Panc1 (cell line): ENCODE results near the gene TWF2. TPM values are rescaled to one million over a fixed set of nuclear protein-coding genes. Genes with fewer than 3 reads are reported as not detected.

Experiments
- ATAC-seq: fragments of 200-7000 bp; cut with Tn5 transposase; 2 replicates; pipeline ENCODE4 v1.9.1; 2020; ENCODE audit warnings: mild to moderate bottlenecking, moderate library complexity
- BruUV-seq: library from RNA; stranded (reverse); fragments of 400-500 nt; replicated peaks from 2 replicates; lab custom pipeline; 2021; lab: Mats Ljungman, UMichigan
- CTCF ChIA-PET: fragments of 300-600 bp; sonication (Branson Sonifier 250); formaldehyde crosslinking; loops from one replicate; lab custom pipeline; 2022; ENCODE audit warnings: antibody characterized with exemption; lab: Charles Lee
- POLR2A ChIA-PET: fragments of 300-600 bp; sonication (Branson Sonifier 250); formaldehyde crosslinking; loops from one replicate; lab custom pipeline; 2022; ENCODE audit warnings: antibody characterized with exemption; lab: Charles Lee
- DNase-seq: peaks from one replicate; pipeline ENCODE4 v3.0.0-alpha.2; 2010; ENCODE audit warnings: low read depth, low spot score
- H3K27ac ChIP-seq: 2 replicates; pipeline ENCODE4 v1.5.1; 2011; ENCODE audit warnings: mild to moderate bottlenecking, low read length, inconsistent platforms
- H3K27me3 ChIP-seq: fragments of 200-500 bp; sonication (Bioruptor generic); 2 replicates; pipeline ENCODE4 v1.6.0; 2014; ENCODE audit warnings: low read length, inconsistent platforms; ENCODE audit not compliant: control insufficient read depth, insufficient read depth
- H3K36me3 ChIP-seq: fragments of 200-500 bp; sonication (Bioruptor generic); 2 replicates; pipeline ENCODE4 v1.5.1; 2014; ENCODE audit warnings: inconsistent platforms, mild to moderate bottlenecking, low read length, moderate library complexity; ENCODE audit not compliant: control insufficient read depth, insufficient read depth
- H3K4me1 ChIP-seq: 2 replicates; pipeline ENCODE4 v1.5.1; 2011; ENCODE audit warnings: inconsistent platforms, mild to moderate bottlenecking, low read length, moderate library complexity; ENCODE audit not compliant: control insufficient read depth, insufficient read depth
- H3K4me3 ChIP-seq, 2 experiments: 2 replicates each; pipeline ENCODE4 v1.5.1; 2011 to 2012; ENCODE audit warnings: low read depth in 2 of 2, low read length in 2 of 2, mild to moderate bottlenecking in 2 of 2, inconsistent platforms in 1 of 2, moderate library complexity in 1 of 2
- H3K9me3 ChIP-seq: fragments of 200-500 bp; sonication (Bioruptor generic); 2 replicates; pipeline ENCODE4 v1.5.1; 2014; ENCODE audit warnings: low read depth, mild to moderate bottlenecking, inconsistent platforms, low read length, moderate library complexity; ENCODE audit not compliant: control insufficient read depth, insufficient read depth
- CTCF ChIP-seq: fragments of 450-650 bp; IDR thresholded peaks from 2 replicates; pipeline ENCODE4 v1.5.1; 2017; ENCODE audit warnings: mild to moderate bottlenecking
- POLR2AphosphoS5 ChIP-seq: IDR thresholded peaks from 2 replicates; pipeline ENCODE4 v1.6.1; 2012; ENCODE audit warnings: mild to moderate bottlenecking, low read depth, low read length, moderate library complexity
- REST ChIP-seq, 2 experiments: IDR thresholded peaks; 2 replicates each; pipeline ENCODE4 v1.6.1; 2011 to 2012; ENCODE audit warnings: low read depth in 2 of 2, control low read depth in 1 of 2, low read length in 1 of 2, mild to moderate bottlenecking in 1 of 2, moderate library complexity in 1 of 2; ENCODE audit not compliant: insufficient read depth in 1 of 2
- SIN3A ChIP-seq: IDR thresholded peaks from 2 replicates; pipeline ENCODE4 v1.6.1; 2012; ENCODE audit warnings: low read depth, mild to moderate bottlenecking, low read length, moderate library complexity, borderline replicate concordance; ENCODE audit not compliant: insufficient read depth
- TCF7L2 ChIP-seq: IDR thresholded peaks from 2 replicates; pipeline ENCODE4 v1.6.1; 2011; ENCODE audit warnings: mild to moderate bottlenecking, low read depth, low read length, inconsistent platforms
- in situ Hi-C: cut with HindIII; loops from 2 replicates; pipeline ENCODE4 v1.10.0; 2016; ENCODE audit warnings: low sequenced_read_pairs, low pct_unique_long_range_greater_than_20kb
- intact Hi-C: fragments of 100-400 bp; cut with micrococcal nuclease; formaldehyde crosslinking; loops from one replicate; pipeline ENCODE4 v1.10.0; 2022; ENCODE audit not compliant: unreplicated experiment
- total RNA-seq: library from RNA; stranded (reverse); gene quantifications from one replicate; pipeline ENCODE4 v1.2.1, GENCODE V29; 2021; ENCODE audit not compliant: unreplicated experiment

Gene TWF2
- total RNA-seq, 1 experiment from 2014 or later = 51.9 TPM

GRCh38 chr3:52194485-52195290, 44.3 kb downstream of the TWF2 start:
- intact Hi-C loops = no loop called here
- H3K27ac ChIP-seq = no peak overlapping the region
- H3K36me3 ChIP-seq = no peaks in the 10 kb centered on the region; the same call in 1 of the 2 replicates
- no peaks in the 10 kb centered on the region for H3K9me3 ChIP-seq
- DNase-seq = no peak
- ChIA-PET CTCF (no interaction called here), POLR2A (no interaction called here)
- in situ Hi-C loops = no loop called here
- TF ChIP-seq TCF7L2 (no peak), POLR2AphosphoS5 (no peak), REST (IDR thresholded peaks at IDR 0.05; ENCODE audit: insufficient read depth in 1 of 2, low read depth in 2 of 2, low read length in 1 of 2) (no peak), SIN3A (no peak), CTCF (no peak)
- no peaks in the 10 kb centered on the region for H3K27me3 ChIP-seq
- no peak for ATAC-seq
- peaks cover 14% of the 10 kb centered on the region for H3K4me1 ChIP-seq
- BruUV-seq = no TSS peak
- no peak overlapping the region for H3K4me3 ChIP-seq

GRCh38 chr3:52193065-52193464, 45.9 kb downstream of the TWF2 start:
- no peaks in the 10 kb centered on the region for H3K27me3 ChIP-seq
- H3K4me3 ChIP-seq = no peak overlapping the region
- CTCF ChIA-PET = no interaction called here

More at GRCh38 chr3:52193065-52193464, 45.9 kb downstream of the TWF2 start:
- intact Hi-C loops = no loop called here
- no peak overlapping the region for H3K27ac ChIP-seq
- DNase-seq (no peak), ATAC-seq (no peak)
- in situ Hi-C loops = no loop called here
- H3K36me3 ChIP-seq = no peaks in the 10 kb centered on the region
- POLR2A ChIA-PET = no interaction called here
- peaks cover 6% of the 10 kb centered on the region; the same call in 1 of the 2 replicates for H3K4me1 ChIP-seq
- no peaks in the 10 kb centered on the region for H3K9me3 ChIP-seq
- TF ChIP-seq REST (IDR thresholded peaks at IDR 0.05; ENCODE audit: insufficient read depth in 1 of 2, low read depth in 2 of 2, low read length in 1 of 2) = no peak
- TF ChIP-seq SIN3A = no peak
- no peak for TF ChIP-seq TCF7L2
- TF ChIP-seq POLR2AphosphoS5 = no peak
- no peak for TF ChIP-seq CTCF
- BruUV-seq = no TSS peak
